Measurements from ENCODE around the gene SIRT7. TPM values are rescaled to one million over a fixed set of nuclear protein-coding genes. Genes with fewer than 3 reads are reported as not detected.

Gene SIRT7
- total and polyA plus RNA-seq, 7 donors, result 11.4 to 62.2 (median 28.8) TPM

- no peak overlapping the region for H3K27ac ChIP-seq
- H3K36me3 ChIP-seq, result no peaks in the 10 kb centered on the region
- WGBS, 2 donors, result 64 to 93% methylated on average over 56 of the region's 56 CpGs
- intact Hi-C loops (cut with DNase I), result no loop called here
- H3K27me3 ChIP-seq, result peaks cover 0 to 40% (median 11%) of the 10 kb centered on the region in 3 donors
- H3K4me3 ChIP-seq, result no peak overlapping the region
- no peak for DNase-seq
- H3K9me3 ChIP-seq, result no peaks in the 10 kb centered on the region
- peaks cover 0 to 23% (median 14%) of the 10 kb centered on the region in 4 donors for H3K4me1 ChIP-seq
- TF ChIP-seq EP300 (IDR thresholded peaks at IDR 0.05) (no peak), CTCF (IDR thresholded peaks at IDR 0.05) (no peak)
Observed at GRCh38 chr17:81940538-81941483, 22.8 kb upstream of the SIRT7 start.

- H3K4me3 ChIP-seq, result no peak overlapping the region
- peaks cover 0 to 39% (median 11%) of the 10 kb centered on the region in 3 donors for H3K27me3 ChIP-seq
- H3K36me3 ChIP-seq, result no peaks in the 10 kb centered on the region
- peaks cover 0 to 23% (median 14%) of the 10 kb centered on the region in 4 donors for H3K4me1 ChIP-seq
- WGBS, 2 donors, result 85 to 90% methylated on average over 21 of the region's 21 CpGs
- DNase-seq, result peak; percentile 71
- no peaks in the 10 kb centered on the region for H3K9me3 ChIP-seq
- intact Hi-C loops (cut with DNase I), result no loop called here
- no peak overlapping the region for H3K27ac ChIP-seq
- no peak for TF ChIP-seq CTCF (IDR thresholded peaks at IDR 0.05)
- TF ChIP-seq EP300 (IDR thresholded peaks at IDR 0.05), result no peak
- no peak for TF ChIP-seq POLR2A (IDR thresholded peaks at IDR 0.05)
- TF ChIP-seq POLR2AphosphoS5 (IDR thresholded peaks at IDR 0.05), result no peak
Observed at GRCh38 chr17:81939881-81940385, 22.0 kb upstream of the SIRT7 start.

- no peak for DNase-seq
- H3K4me3 ChIP-seq, result no peak overlapping the region
- H3K27me3 ChIP-seq, result peaks cover 0 to 32% (median 11%) of the 10 kb centered on the region in 3 donors
- peaks cover 0 to 23% (median 14%) of the 10 kb centered on the region in 4 donors for H3K4me1 ChIP-seq
- intact Hi-C loops (cut with DNase I), result no loop called here
- TF ChIP-seq POLR2A (IDR thresholded peaks at IDR 0.05) (no peak), EP300 (IDR thresholded peaks at IDR 0.05) (no peak), POLR2AphosphoS5 (IDR thresholded peaks at IDR 0.05) (no peak), CTCF (IDR thresholded peaks at IDR 0.05) (no peak)
- no peaks in the 10 kb centered on the region for H3K36me3 ChIP-seq
- WGBS, 2 donors, result 64 to 80% methylated on average over 15 of the region's 15 CpGs
- H3K9me3 ChIP-seq, result no peaks in the 10 kb centered on the region
- H3K27ac ChIP-seq, result no peak overlapping the region
Observed at GRCh38 chr17:81939218-81939617, 21.2 kb upstream of the SIRT7 start.

GRCh38 chr17:81935709-81936084 lies 17.7 kb upstream of the SIRT7 start:
- H3K36me3 ChIP-seq, result no peaks in the 10 kb centered on the region
- intact Hi-C loops (cut with DNase I), result no loop called here

More at GRCh38 chr17:81935709-81936084, 17.7 kb upstream of the SIRT7 start:
- H3K27ac ChIP-seq, result no peak overlapping the region
- H3K9me3 ChIP-seq, result no peaks in the 10 kb centered on the region
- no peak for DNase-seq
- no peak for TF ChIP-seq POLR2A (IDR thresholded peaks at IDR 0.05)
- no peak for TF ChIP-seq CTCF (IDR thresholded peaks at IDR 0.05)
- no peak for TF ChIP-seq POLR2AphosphoS5 (IDR thresholded peaks at IDR 0.05)
- no peak for TF ChIP-seq EP300 (IDR thresholded peaks at IDR 0.05)
- H3K4me3 ChIP-seq, result no peak overlapping the region
- no peaks in the 10 kb centered on the region for H3K27me3 ChIP-seq
- peaks cover 0 to 23% (median 14%) of the 10 kb centered on the region in 4 donors for H3K4me1 ChIP-seq
- WGBS, 2 donors, result 88 to 90% methylated on average over 6 of the region's 6 CpGs
